Jurkat, Clone E6-1 (cell line): ENCODE results near the gene CYB5R4.

ENCODE experiments used
- DNase-seq: peaks from one replicate; pipeline ENCODE4 v3.0.0-alpha.2; 2011; ENCODE audit warnings: low read depth, low spot score
- H3K4me3 ChIP-seq: 2 replicates; pipeline ENCODE4 v1.5.1; 2011; ENCODE audit warnings: mild to moderate bottlenecking, low read length, control low read depth, moderate library complexity

Gene CYB5R4

GRCh38 chr6:83966539-83966938 lies 107.0 kb downstream of the CYB5R4 start:
- H3K4me3 ChIP-seq: no peak overlapping the region
- DNase-seq: no peak

- no peak for DNase-seq
- no peak overlapping the region for H3K4me3 ChIP-seq
Measured at GRCh38 chr6:83970582-83970981, 111.1 kb downstream of the CYB5R4 start.

- DNase-seq: no peak
- no peak overlapping the region for H3K4me3 ChIP-seq
Measured at GRCh38 chr6:83974409-83975050, 115.0 kb downstream of the CYB5R4 start.

- H3K4me3 ChIP-seq: no peak overlapping the region
- no peak for DNase-seq
Measured at GRCh38 chr6:83976037-83976755, 116.7 kb downstream of the CYB5R4 start.

- no peak overlapping the region for H3K4me3 ChIP-seq
Measured at GRCh38 chr6:83976871-83977270, 117.4 kb downstream of the CYB5R4 start.

DNA sequence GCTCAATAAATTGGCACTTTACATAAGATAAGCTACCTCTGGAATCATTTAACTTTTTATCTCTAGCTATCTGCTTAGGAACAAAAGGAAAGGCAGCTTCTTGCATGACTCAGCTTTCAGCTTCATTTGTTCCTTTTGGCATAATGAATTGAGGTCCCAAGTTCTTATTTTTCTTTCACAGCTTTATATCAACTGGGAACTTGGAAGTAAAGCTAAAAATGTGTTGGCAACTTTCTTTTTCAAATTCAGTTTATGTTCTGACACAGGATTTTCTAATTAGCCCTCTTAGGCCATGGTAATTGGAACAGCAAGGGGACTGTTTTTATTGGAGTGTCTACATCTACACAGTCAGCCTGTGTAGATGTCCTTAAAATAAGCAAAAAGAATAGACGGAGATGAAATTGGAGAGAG lies 118.8 kb downstream of the CYB5R4 start:
- DNase-seq: no peak

More at GRCh38 chr6:83976871-83977270, 117.4 kb downstream of the CYB5R4 start:
- no peak for DNase-seq

DNA sequence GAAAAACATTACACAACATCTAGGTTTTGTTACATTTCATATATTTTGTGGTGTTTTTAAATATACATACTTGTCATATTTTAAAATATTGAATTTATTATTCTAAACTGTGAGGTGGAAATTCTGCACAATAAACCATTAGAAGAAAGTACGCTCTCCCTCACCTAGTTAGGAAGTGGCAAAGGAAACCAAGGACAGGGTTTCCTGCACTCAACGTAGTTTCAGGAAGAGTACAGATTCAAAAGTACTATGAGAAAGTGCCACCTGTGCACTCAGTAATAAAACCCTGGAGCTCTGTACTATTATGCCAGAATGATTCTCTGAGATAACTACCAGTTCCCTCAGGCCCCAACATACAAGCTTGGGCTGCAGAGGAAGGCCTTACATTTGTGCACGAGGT lies 119.5 kb downstream of the CYB5R4 start:
- DNase-seq: peak; percentile 9
- no peak overlapping the region for H3K4me3 ChIP-seq

More for the DNA sequence above, 118.8 kb downstream of the CYB5R4 start:
- no peak overlapping the region for H3K4me3 ChIP-seq

- DNase-seq: no peak
Measured at GRCh38 chr6:83984411-83984810, 124.9 kb downstream of the CYB5R4 start.

DNA sequence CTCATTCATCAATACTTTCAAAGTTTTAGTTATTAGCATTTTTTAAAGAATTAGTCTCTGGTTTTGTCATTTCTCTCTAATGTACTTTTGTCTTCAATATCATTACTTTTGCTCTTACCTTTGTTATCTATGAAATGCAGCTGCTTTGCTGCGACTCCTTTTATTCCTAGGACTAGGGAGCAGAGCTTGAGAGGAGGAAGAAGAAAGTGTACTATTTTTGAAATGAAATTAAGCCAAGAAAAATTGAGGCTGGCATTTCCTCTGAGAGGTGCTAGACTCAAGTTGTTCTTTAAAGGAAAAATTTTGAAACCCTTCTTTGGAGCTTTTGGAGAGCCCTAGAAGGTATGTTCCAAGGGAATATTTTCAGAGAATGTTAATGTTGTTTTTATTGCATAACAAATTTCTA lies 125.8 kb downstream of the CYB5R4 start:
- no peak for DNase-seq
- no peak overlapping the region for H3K4me3 ChIP-seq

More at GRCh38 chr6:83984411-83984810, 124.9 kb downstream of the CYB5R4 start:
- no peak overlapping the region for H3K4me3 ChIP-seq

GRCh38 chr6:83985715-83986114 lies 126.2 kb downstream of the CYB5R4 start:
- no peak overlapping the region for H3K4me3 ChIP-seq
- DNase-seq: no peak

GRCh38 chr6:83998021-83998584 lies 138.6 kb downstream of the CYB5R4 start:
- DNase-seq: no peak
- no peak overlapping the region for H3K4me3 ChIP-seq

DNA sequence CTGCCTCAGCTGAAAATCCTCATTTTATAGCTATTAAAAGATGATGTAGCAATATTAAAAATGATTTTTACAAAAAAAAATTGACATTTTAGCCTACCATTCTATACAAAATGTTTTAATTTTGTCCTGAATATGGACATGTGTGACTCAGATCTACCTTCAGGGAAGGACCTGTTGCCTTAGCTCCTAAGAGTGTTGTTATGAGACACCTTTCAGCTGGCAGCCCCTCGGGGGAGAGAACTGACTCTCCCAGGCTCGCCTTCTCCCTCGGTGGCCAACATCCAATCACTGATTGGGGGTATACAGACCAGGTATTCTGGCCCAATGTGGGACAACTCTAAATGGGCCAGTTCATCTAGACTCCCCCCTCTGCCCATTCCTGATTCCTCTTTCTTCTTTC lies 141.6 kb downstream of the CYB5R4 start:
- DNase-seq: no peak
- no peak overlapping the region for H3K4me3 ChIP-seq

DNA sequence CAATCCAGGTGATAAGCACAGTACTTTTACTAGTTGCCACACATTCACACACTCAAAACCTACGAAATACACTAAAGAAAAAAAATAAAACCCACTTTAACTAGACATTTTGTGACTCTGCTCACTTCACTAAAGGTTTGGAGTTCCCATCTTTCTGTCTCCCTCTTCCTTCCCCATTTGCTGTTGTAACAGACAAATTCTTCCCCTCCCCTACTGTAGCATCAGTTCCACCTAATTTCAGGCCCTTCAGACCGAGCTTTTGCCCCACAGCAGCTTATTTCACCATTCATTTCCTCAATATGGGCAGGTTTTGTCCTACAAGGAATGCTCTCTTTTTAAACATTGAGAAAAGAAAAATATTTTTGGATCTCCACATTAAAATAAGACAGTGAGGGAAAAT lies 142.7 kb downstream of the CYB5R4 start:
- no peak overlapping the region for H3K4me3 ChIP-seq
- DNase-seq: no peak

DNA sequence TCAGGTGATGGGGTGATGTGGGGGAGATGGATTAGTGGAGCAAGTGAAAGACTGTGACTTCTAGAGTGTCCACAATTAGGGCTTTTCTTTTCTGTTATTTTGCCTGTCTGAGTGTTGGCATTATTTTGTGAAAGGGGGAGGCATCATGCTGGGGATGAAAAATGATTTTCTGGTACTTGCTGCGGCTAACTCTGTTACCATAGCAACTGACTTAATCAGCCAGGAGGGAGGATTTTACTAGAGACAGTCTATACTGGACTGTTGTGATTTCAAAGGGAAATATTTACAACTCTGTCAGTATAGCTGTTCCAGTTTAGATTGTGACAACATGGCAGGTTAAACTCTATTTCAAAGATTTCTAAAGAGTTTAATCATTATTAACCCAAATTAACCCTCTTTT lies 143.6 kb downstream of the CYB5R4 start:
- no peak overlapping the region for H3K4me3 ChIP-seq
- DNase-seq: no peak

DNA sequence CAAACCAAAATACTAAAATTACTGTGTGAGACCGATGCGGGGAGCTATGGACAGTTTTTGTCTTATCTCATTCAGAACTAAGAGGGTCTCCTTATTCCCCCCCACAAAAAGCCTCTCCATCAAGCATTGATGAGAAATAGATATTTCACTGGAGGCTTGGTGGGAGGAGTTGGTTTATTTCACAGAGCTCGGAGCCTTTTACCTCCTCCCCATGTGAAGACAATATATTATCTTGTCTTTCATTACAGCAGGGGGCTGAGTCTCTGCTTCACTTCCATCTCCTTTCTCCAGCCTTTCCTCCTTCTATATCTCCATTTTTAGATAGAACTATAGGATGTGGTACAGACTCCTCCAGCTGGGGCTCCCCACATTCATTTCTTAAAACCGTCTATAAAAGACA lies 144.2 kb downstream of the CYB5R4 start:
- DNase-seq: no peak
- H3K4me3 ChIP-seq: no peak overlapping the region

- no peak for DNase-seq
- H3K4me3 ChIP-seq: no peak overlapping the region
Measured at GRCh38 chr6:84007871-84008270, 148.4 kb downstream of the CYB5R4 start.

- DNase-seq: no peak
- no peak overlapping the region for H3K4me3 ChIP-seq
Measured at GRCh38 chr6:84013354-84013753, 153.9 kb downstream of the CYB5R4 start.

- H3K4me3 ChIP-seq: no peak overlapping the region
- no peak for DNase-seq
Measured at GRCh38 chr6:84013931-84014330, 154.4 kb downstream of the CYB5R4 start.

GRCh38 chr6:84016029-84016428 lies 156.5 kb downstream of the CYB5R4 start:
- H3K4me3 ChIP-seq: no peak overlapping the region
- no peak for DNase-seq
